Measurements from ENCODE around the gene LDLRAD4.

The LDLRAD4 gene

GRCh38 chr18:13392899-13393298, 174.3 kb downstream of the LDLRAD4 start:
- no peak for DNase-seq

DNA sequence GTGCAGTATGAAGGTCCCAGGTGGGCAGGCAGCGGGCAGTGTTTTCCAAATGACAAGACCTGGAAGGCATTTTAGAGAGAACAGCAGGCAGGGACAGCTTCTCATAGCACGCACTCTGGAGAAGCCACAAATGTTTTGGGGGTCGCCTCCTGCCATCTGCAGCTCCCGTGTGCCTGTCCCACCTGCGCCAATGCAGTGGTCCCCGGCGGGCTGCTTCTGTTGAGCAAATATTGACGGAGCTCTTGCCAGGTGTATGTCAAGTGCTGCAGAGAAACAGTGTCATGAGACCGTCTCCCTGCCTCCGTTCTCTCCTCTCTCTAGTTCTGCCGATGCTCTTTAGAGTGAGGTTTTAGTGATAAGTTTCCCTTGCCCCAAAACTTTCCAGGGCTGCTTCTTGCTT, 174.8 kb downstream of the LDLRAD4 start:
- no peak for DNase-seq

DNA sequence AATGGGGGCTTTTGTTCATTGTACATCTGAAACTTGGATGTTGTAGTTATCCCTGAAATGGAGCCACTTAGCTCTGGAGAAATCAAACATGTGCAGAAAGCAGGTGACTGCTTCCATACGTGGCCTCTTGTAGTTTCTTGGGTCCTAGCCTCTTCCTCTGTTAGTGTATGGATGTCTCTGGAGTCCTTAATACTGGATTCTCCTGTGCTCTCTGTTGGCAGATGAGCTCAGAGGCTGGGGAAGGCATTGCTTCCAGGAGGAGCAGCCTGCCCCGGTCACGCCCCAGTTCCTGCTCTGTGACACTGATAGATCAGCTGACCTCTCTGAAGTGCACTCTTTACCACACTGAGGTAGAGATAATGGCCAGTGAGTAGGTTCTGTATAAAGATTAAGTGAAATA, 176.2 kb downstream of the LDLRAD4 start:
- DNase-seq = no peak

DNA sequence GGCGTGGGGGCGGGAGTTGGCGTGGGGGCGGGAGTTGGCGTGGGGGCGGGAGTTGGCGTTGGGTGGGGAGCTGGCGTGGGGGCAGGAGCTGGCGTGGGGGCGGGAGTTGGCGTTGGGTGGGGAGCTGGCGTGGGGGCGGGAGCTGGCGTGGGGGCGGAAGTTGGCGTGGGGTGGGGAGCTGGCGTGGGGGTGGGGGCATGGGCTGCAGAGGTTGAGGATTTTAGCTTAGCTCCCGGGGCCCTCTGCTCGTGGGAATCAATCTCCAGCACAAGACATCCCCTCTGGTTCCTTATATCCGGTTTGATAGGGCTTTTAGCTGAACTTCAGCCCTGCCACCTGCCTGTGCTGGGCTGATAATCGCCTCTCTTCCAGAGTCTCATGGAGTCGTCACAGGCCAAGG, 177.0 kb downstream of the LDLRAD4 start:
- DNase-seq = no peak

GRCh38 chr18:13397504-13398163, 179.1 kb downstream of the LDLRAD4 start:
- DNase-seq = no peak

DNA sequence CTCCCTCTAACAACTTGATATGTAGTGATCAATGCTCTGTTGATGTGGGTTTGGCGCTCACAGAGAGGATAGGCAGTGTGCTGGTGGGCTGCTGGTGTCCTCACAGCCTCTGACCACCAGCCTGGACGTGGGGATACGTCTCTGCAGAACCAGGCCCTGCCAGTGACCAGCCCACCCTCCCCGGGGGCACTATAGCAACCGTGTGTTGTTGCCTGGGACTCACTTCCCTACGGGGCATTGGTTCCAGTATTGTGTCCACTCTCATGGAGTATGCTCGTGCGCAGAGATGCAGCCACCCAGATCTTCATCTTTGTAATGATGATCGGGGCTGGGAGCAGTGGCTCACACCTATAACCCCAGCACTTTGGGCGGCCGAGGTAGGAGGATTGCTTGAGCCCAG, 180.1 kb downstream of the LDLRAD4 start:
- DNase-seq = no peak

GRCh38 chr18:13399511-13399910, 181.0 kb downstream of the LDLRAD4 start:
- no peak for DNase-seq

GRCh38 chr18:13400636-13401315, 182.2 kb downstream of the LDLRAD4 start:
- DNase-seq = no peak

GRCh38 chr18:13401404-13401803, 182.8 kb downstream of the LDLRAD4 start:
- DNase-seq = no peak

DNA sequence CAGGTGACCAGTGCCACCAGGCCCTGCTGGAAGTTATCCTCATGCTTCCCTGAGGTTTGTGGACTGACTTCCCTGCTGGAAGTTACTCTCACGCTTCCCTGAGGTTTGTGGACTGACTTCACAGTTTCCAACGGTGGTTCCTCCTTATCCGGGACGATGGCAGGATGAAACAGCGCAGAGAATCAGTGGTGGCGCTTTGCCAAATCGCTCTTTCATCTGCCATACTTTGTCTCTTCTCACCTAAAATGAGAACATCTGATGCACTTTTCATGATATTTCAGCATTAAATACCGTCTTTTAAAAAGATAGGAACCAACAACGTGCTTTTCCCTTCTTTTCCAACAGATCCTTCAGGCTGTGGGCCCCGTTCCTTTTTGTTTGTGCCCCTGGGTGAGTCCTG, 183.3 kb downstream of the LDLRAD4 start:
- no peak for DNase-seq

DNA sequence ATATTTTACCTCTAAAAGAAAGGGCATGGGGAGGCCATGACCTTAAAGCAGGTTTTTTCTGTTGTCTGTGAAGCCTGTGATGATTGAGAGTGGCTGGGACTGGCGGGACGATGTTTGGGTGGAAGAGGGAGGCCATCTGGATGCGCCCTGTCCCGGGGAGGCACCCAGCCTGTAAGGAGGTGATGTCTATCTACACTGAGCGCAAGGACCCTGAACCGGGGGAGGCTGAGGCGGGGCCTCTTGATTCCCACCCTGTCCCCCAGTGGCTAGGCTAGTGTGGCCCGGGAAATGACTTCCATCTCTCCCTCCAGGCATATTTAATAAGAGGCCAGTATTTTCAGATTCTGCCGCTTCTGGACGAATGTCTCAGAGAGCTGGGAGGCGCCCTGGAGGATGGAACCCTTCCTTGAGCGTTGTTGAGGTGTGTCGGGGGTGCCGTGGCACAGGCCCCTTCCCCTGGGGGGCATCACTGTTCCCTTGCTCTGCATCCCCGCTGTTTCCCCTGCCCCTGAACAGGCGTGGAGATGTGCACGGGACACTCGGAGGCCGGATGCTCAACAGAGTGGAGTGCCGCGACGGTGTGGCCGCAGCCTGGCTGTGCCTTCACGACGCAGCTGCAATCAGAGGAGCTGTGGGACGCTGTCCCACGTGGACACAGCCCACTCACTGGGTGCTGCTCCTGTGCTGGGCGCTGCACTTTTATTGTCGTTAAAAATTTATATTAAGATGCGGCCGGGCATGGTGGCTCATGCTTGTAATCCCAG, 185.4 kb downstream of the LDLRAD4 start:
- DNase-seq = no peak

DNA sequence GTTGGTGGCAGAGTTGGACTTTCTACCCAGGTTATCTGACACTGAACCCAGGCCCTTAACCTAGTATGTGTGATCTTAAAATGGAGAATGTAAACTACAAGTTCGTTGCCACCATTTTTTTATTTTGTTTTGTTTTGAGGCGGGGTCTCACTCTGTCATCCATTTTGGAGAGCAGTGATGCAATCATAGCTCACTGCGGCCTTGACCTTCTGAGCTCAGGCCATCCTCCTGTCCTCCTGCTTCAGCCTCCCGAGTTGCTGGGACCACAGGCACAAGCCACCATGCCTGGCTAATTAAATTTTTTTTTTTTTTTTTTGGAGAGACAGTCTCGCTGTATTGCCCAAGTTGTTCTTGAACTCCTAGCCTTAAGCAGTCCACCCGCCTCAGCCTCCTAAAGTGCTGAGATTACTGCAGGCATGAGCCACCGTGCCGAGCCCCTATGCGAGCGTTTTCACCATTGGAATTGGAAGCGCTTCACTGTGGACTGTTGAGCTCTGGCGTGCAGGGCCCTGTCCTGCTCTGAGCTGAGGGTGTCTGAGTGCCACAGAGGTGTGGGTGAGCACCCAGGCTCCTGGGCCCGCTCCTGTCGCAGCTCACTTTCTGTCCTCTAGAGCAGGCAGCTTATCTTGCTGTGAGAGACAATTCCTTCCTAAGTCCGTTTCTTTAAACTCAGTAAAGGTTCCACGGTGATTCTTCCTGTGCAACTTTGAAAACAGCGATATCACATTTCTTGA, 186.9 kb downstream of the LDLRAD4 start:
- no peak for DNase-seq

DNA sequence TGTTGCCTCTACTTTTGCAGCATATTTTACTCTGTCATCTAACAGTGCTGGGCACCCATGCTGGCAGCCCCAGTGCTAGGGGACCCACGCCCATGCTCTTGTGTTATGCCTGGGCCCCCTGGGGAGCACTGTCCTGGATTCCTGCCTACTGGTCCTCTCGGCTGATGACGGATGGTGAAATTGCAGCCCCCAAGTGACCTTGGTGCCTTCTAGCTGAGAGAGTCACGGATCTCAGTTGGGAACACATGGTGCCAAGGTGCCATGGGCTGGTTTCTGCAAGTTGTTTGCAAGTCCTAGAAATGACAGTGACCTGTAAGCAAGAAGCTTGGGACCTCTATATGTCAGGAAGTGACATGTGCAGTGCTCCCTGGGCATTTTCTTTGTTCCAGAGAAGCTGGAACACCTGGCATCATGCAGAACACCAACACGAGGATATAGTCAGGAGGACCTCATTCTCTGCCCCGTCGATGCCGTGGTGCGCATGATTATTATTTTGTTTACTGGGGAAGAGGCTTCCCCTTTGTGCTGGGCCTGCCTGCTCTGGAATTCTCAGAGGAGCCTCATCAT, 187.6 kb downstream of the LDLRAD4 start:
- DNase-seq = no peak

DNA sequence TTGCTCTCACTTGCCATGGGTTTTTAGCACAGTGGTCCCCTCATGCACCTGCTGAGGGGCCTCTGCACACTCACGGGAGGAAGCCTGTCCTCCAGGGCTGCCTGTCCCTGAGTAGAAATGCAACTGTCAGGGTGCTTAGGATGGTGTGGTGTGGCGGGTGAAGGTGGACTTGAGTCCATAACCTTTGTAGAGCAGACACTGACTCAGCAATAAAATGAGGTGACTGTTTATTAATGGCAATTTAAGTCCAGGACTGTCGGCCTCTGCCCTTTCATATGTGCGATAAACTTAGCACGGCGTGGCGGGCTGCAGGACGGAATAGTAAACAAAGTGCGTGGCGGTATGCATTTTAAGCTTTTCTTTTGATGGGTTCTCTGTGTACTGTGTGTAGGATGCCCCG, 188.2 kb downstream of the LDLRAD4 start:
- no peak for DNase-seq

DNA sequence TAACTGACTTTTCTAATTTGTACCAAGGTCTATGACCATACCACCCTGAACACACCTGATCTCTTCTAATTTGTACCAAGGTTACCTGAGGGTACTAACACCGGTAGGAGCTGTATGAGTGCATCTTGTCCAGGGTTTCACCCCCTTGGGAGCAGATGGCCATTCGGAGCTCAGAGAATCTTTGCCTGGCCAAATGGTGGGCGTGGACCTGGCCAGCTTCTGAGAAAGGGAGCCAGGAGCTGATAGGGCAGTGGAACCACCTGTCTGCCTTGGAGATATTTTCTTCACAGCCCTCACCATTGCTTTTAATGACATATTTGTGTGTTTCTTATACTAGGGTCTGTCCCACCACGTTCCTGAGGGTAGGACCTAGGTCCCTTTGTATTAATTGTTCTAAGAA, 188.9 kb downstream of the LDLRAD4 start:
- no peak for DNase-seq

DNA sequence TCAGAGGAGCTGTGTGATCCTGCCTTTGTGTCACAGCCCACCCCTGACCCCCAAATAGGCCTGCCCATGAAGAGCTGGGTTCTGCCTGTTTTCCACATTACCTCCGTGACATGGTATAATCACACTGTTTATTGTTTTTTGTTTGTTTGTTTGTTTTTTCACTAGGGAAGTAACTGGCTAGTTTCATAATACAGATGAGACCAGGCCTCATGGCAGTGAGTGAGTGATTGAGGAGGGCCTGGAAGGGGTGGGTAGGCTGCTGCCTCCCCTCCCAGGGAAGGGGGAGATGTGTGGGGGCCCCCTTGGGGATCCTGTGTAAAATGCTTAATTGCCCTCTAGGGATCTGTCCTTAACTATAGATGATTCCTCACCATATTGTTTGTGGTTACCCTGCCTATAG, 190.5 kb downstream of the LDLRAD4 start:
- no peak for DNase-seq

DNA sequence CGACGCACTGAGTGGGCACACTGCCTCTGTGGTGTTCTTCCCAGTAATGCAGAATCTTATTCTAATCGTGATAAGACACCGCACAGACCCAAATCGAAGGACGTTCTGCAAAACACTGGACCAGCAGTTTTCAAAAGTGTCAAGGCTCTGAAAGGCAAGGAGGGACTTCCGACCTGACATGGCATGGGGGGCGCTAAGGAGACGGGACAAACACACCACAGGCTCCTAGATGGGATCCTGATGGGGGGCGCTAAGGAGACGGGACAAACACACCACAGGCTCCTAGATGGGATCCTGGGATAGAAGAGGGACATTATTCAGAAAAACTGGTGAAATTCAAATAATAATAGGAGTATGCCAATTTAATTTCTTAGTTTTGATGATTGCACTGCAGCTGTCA, 191.4 kb downstream of the LDLRAD4 start:
- no peak for DNase-seq

GRCh38 chr18:13410471-13410870, 191.9 kb downstream of the LDLRAD4 start:
- DNase-seq = no peak

DNA sequence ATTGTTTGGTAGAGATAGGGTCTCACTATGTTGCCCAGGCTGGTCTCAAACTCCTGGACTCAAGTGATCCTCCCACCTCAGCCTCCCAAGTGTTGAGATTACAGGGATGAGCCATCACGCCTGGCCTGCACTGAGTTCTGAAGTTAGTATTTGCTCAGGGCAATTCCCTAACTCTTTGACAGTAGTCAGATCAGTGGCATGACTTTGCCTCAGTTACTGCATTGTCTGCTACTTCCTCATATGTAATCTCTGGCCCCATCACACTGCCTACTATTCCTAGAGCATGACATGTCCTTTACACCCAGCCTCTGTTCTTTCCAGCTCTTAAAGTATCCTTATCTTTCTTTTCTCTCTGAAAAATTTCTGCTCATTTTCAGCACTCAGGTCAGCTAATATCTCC, 193.5 kb downstream of the LDLRAD4 start:
- DNase-seq = no peak

- no peak for DNase-seq
These were observed 194.3 kb downstream of the LDLRAD4 start for GRCh38 chr18:13412901-13413300.

DNA sequence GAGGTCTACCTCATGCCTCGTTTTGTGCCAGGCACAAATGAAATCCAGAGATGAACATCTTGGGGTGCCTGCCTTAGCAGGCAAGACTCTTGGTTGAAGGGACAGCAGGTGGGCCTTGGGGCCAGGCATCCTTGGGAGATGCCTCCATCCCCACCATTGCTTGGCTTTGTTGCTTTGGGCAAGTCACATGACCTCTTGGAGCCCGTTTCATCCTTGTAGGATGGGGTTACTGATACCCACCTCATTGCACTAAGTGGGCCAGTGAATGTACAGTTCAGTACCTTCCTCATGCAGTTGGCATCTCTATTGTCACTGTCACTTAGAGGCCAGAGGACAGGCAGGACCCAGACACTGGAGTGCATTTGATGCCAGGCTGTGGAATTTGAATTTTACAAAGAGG, 195.5 kb downstream of the LDLRAD4 start:
- DNase-seq = no peak

DNA sequence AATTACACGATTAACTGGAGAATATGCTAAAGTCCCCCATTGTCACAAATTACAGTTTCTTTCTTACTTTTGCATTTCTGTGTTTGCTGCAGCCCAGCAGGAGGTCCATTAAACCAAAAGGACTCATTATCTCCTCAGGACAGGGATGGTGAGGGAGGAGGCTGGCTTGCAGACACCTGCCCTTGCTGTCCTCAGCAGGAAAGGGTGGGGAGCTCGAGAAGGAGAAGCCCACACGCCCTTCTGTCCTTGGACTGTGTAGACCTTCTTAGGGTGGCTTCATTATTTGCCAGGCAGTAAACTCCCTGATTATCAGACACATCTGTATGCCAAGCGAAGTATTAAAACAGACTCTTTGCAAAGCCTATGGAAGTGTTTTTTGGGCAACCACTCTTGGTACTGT, 196.0 kb downstream of the LDLRAD4 start:
- DNase-seq = no peak

DNA sequence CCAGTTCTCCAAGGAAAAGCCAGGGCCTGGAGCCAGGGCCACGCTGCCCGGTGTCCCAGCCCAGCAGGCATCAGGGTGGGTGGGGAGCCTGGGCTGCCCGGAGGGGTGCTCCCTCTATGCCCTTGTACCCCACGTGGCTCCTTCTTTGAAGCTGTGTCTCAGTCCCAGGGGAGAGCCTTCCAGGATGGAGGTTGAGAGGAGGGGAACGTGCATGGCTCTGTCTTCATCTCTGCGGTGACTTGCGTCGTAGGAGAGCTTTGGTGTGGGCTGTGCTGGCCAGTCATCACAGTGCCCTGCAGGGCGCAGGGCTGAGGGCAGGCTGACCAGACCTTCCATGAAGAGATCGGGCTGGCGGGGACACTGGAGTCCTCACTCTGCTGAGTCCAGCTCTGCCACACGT, 197.2 kb downstream of the LDLRAD4 start:
- DNase-seq = no peak
